MM.1S (cell line): ENCODE data around the gene RHOBTB3.

Experiments
- CTCF ChIP-seq: fragments of 300-600 bp; sonication (generic); IDR thresholded peaks from 2 replicates; pipeline ENCODE4 v1.5.1; 2016; ENCODE audit warnings: antibody characterized with exemption, low read length, mixed read lengths
- EZH2 ChIP-seq: fragments of 300-600 bp; sonication (generic); optimal IDR thresholded peaks from 2 replicates; pipeline ENCODE3; 2017; ENCODE audit warnings: low read depth, mild to moderate bottlenecking, antibody characterized with exemption, low read length, mixed read lengths
- EZH2phosphoT487 ChIP-seq: fragments of 300-600 bp; sonication (generic); IDR thresholded peaks from 2 replicates; pipeline ENCODE4 v1.6.1; 2018; ENCODE audit warnings: antibody characterized with exemption, low read length

GRCh38 chr5:95830226-95830625, 99.1 kb downstream of the RHOBTB3 start:
- TF ChIP-seq CTCF (no peak), EZH2 (no peak), EZH2phosphoT487 (no peak)
